Raji (cell line): ENCODE measurements around the gene EGLN2.
A peak's percentile ranks its signal among the peaks of the same experiment; 100 is the strongest.

ENCODE experiments used
- POLR2A ChIP-seq: IDR thresholded peaks from 2 replicates; pipeline ENCODE4 v1.6.1; 2011; ENCODE audit warnings: low read depth, low read length, control low read depth; ENCODE audit not compliant: insufficient read depth

Gene EGLN2

GRCh38 chr19:40798683-40799557 is at the start of gene EGLN2:
Gene EGLN2, plus strand, starts transcription at chr19:40799191. Its CDS starts 1,382 bp downstream, at chr19:40800573.
- TF ChIP-seq POLR2A = peak; percentile 34; the same call in 1 of the 2 replicates

GRCh38 chr19:40750058-40750873 is 48.7 kb upstream of the EGLN2 start, which contains the start of gene ACTMAP:
Gene ACTMAP, minus strand, starts transcription at chr19:40750477. Its CDS starts 674 bp downstream, at chr19:40749803.
- peak; percentile 40; the same call in 1 of the 2 replicates for TF ChIP-seq POLR2A

- peak; percentile 58; the same call in 1 of the 2 replicates for TF ChIP-seq POLR2A
Observed at GRCh38 chr19:40750874-40751537, 48.0 kb upstream of the EGLN2 start, which contains the start of gene SNRPA. Gene SNRPA, plus strand, starts transcription at chr19:40751203. Its CDS starts 206 bp downstream, at chr19:40751409.

GRCh38 chr19:40752257-40752781 is 46.7 kb upstream of the EGLN2 start:
- no peak for TF ChIP-seq POLR2A

GRCh38 chr19:40754611-40755247 is 44.3 kb upstream of the EGLN2 start:
- TF ChIP-seq POLR2A = no peak

- TF ChIP-seq POLR2A = no peak
Observed at GRCh38 chr19:40755248-40755624, 43.8 kb upstream of the EGLN2 start.

- no peak for TF ChIP-seq POLR2A
Observed at GRCh38 chr19:40755791-40756190, 43.2 kb upstream of the EGLN2 start.

- no peak for TF ChIP-seq POLR2A
Observed at GRCh38 chr19:40756502-40757110, 42.4 kb upstream of the EGLN2 start.

GRCh38 chr19:40758491-40758890 is 40.5 kb upstream of the EGLN2 start:
- TF ChIP-seq POLR2A = no peak

- no peak for TF ChIP-seq POLR2A
Observed at GRCh38 chr19:40759352-40759751, 39.6 kb upstream of the EGLN2 start.

- no peak for TF ChIP-seq POLR2A
Observed at GRCh38 chr19:40762754-40763470, 36.1 kb upstream of the EGLN2 start.

GRCh38 chr19:40763526-40763925 is 35.5 kb upstream of the EGLN2 start:
- no peak for TF ChIP-seq POLR2A

- TF ChIP-seq POLR2A = no peak
Observed at GRCh38 chr19:40763963-40764362, 35.0 kb upstream of the EGLN2 start.
